ENCODE results near the gene ATXN1.

DNA sequence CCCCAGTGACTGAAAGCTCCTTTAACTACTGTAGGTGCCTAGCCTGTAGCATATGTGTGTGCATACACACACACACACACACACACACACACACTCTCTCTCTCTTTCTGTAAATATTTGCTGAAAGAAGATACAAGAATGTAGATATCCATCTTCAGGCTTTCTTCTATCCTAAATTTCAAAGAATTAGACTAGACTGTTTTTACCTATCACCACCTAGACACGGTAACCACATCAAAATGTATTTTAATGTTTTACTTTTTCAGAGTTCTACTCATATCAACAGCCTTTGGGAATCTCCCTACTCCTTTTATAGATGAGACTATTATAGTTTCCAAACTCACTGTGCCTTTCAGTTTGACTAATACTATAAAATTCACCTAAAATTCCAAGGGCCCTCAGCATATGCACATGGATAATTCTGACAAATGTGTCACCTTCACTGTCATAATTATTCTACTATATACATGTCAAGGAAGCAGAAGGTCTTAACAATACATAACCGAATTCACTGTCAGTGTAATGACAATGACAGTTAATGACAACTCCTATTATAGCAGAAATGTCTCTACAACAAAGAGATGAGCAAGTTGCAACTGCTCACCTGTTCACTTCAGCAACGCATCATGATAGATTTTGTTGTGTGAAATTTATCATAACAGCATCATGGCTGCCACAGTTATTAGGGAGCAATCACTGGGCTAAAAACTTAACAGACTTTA is 286.3 kb downstream of the ATXN1 start:
- peak; percentile 99 for TF ChIP-seq EP300 (conservative IDR thresholded peaks at IDR 0.05; ENCODE audit: poor library complexity, severe bottlenecking)
- TF ChIP-seq, protein P1, sequence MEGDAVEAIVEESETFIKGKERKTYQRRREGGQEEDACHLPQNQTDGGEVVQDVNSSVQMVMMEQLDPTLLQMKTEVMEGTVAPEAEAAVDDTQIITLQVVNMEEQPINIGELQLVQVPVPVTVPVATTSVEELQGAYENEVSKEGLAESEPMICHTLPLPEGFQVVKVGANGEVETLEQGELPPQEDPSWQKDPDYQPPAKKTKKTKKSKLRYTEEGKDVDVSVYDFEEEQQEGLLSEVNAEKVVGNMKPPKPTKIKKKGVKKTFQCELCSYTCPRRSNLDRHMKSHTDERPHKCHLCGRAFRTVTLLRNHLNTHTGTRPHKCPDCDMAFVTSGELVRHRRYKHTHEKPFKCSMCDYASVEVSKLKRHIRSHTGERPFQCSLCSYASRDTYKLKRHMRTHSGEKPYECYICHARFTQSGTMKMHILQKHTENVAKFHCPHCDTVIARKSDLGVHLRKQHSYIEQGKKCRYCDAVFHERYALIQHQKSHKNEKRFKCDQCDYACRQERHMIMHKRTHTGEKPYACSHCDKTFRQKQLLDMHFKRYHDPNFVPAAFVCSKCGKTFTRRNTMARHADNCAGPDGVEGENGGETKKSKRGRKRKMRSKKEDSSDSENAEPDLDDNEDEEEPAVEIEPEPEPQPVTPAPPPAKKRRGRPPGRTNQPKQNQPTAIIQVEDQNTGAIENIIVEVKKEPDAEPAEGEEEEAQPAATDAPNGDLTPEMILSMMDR (IDR thresholded peaks at IDR 0.05; ENCODE audit: poor library complexity, severe bottlenecking) = no peak
- peak; percentile 93 for TF ChIP-seq POLR2AphosphoS5 (IDR thresholded peaks at IDR 0.05)

Data from neural cell (in vitro differentiated cells).